Bronchial epithelial cell (primary cell): Measurements from ENCODE around the gene ACBD6. TPM values are rescaled to one million over a fixed set of nuclear protein-coding genes. Genes with fewer than 3 reads are reported as not detected.
A peak's percentile ranks its signal among the peaks of the same experiment; 100 is the strongest.

Source experiments
- DNase-seq: peaks from one replicate; pipeline ENCODE4 v3.0.0-alpha.2; 2010; ENCODE audit warnings: low read depth
- FAIRE-seq: peaks from 2 replicates; lab custom pipeline; 2011; peaks lifted over from hg19 to GRCh38; lab: Jason Lieb, UNC
- H3K27me3 ChIP-seq: 2 replicates; pipeline ENCODE4 v1.5.1; 2011; ENCODE audit warnings: low read length; ENCODE audit not compliant: control insufficient read depth, insufficient read depth
- H3K36me3 ChIP-seq: 2 replicates; pipeline ENCODE4 v1.5.1; 2011; ENCODE audit warnings: low read length; ENCODE audit not compliant: control insufficient read depth, insufficient read depth
- H3K4me3 ChIP-seq: 2 replicates; pipeline ENCODE4 v1.5.1; 2011; ENCODE audit warnings: mild to moderate bottlenecking, low read depth, low read length, control low read depth
- total RNA-seq: library from RNA; depleted of rRNA; stranded (reverse); fragments of >200 nt; gene quantifications from 2 replicates; pipeline ENCODE4 v1.2.1, GENCODE V29; 2014
- TF ChIP-seq, protein P1 (sequence below): IDR thresholded peaks from 2 replicates; pipeline ENCODE4 v1.5.1; 2011; ENCODE audit warnings: mild to moderate bottlenecking, moderate library complexity, low read length, control low read depth, inconsistent platforms; ENCODE audit not compliant: insufficient read depth, severe bottlenecking

Gene ACBD6
- total RNA-seq, 1 donor from 2014 or later, result 118 TPM

- TF ChIP-seq, protein P1, sequence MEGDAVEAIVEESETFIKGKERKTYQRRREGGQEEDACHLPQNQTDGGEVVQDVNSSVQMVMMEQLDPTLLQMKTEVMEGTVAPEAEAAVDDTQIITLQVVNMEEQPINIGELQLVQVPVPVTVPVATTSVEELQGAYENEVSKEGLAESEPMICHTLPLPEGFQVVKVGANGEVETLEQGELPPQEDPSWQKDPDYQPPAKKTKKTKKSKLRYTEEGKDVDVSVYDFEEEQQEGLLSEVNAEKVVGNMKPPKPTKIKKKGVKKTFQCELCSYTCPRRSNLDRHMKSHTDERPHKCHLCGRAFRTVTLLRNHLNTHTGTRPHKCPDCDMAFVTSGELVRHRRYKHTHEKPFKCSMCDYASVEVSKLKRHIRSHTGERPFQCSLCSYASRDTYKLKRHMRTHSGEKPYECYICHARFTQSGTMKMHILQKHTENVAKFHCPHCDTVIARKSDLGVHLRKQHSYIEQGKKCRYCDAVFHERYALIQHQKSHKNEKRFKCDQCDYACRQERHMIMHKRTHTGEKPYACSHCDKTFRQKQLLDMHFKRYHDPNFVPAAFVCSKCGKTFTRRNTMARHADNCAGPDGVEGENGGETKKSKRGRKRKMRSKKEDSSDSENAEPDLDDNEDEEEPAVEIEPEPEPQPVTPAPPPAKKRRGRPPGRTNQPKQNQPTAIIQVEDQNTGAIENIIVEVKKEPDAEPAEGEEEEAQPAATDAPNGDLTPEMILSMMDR, result no peak
- no peaks in the 10 kb centered on the region for H3K27me3 ChIP-seq
- DNase-seq (peak; percentile 43), FAIRE-seq (no peak)
- H3K4me3 ChIP-seq, result no peak overlapping the region
- H3K36me3 ChIP-seq, result no peaks in the 10 kb centered on the region
Observed at GRCh38 chr1:180524160-180524914, 22.0 kb upstream of the ACBD6 start.

GRCh38 chr1:180522213-180522515, 19.8 kb upstream of the ACBD6 start:
- H3K4me3 ChIP-seq, result no peak overlapping the region
- H3K27me3 ChIP-seq, result no peaks in the 10 kb centered on the region
- TF ChIP-seq, protein P1, result no peak
- FAIRE-seq (no peak), DNase-seq (peak; percentile 98)
- H3K36me3 ChIP-seq, result no peaks in the 10 kb centered on the region

DNA sequence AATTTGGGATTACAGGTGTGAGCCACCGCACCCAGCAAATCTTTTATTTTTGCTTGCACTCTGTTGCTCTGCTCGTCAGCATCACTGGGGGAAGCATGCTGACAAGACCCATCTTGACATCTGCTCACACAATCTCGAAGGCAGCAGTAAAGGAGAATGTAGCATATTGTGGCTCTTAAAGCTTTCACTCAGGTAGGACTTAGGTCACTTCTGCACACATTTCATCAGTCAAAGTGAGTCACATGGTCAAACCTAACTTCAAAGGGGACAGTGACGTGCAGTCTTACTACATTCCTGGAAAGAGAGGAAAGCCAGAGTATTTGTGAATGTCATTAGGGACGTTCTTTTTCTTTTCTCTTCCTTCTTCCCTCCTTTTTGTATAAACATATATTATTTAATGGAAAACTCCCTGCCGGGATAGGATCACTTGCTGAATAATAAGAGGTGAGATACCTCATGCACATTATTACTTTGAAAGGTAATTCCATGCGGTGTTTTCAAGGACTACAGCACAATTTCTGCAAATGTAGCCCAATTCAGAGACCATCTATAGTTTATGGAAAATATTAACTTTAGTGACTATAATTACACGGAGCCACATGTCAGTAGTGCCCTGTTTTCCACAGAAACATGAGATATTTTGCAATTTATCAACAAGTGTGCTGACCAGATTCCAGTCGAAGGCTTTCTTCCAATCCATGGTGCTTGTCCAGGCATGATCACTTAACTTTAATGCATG, 19.3 kb upstream of the ACBD6 start:
- peak; percentile 93 for DNase-seq
- Histone ChIP-seq H3K27me3 (no peaks in the 10 kb centered on the region), H3K36me3 (no peaks in the 10 kb centered on the region), H3K4me3 (no peak overlapping the region)
- TF ChIP-seq, protein P1, result no peak
- peak; percentile 58 for FAIRE-seq

- TF ChIP-seq, protein P1, result no peak
- no peaks in the 10 kb centered on the region for H3K27me3 ChIP-seq
- H3K36me3 ChIP-seq, result no peaks in the 10 kb centered on the region
- FAIRE-seq (no peak), DNase-seq (no peak)
- H3K4me3 ChIP-seq, result no peak overlapping the region
Observed at GRCh38 chr1:180519846-180520245, 17.5 kb upstream of the ACBD6 start.

DNA sequence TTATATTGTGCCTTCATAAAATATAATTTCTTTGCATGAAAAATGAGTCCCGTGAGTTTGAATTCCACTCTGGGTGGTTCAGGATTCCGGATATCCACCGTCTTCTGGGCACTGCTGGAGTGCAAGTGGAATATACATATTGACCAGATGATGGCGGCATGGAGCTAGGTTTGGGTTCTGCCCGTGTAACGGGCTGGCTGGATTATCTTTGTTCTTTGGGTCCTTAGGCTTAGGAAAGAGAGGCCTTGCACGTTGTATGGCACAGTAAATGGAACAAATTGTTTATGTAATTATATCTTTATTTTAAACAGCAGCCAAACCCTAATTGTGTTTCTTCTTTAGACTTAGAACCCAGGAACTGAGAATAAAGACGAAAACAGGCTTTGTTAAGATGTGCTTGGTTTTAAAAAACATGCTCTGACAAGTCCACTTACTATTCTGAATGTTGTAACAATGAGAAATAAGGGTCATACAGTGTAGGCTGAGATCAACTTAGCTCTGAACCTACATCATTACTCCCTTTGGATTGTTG, 13.5 kb upstream of the ACBD6 start:
- no peak for FAIRE-seq
- DNase-seq, result peak; percentile 91

More for the DNA sequence above, 13.5 kb upstream of the ACBD6 start:
- H3K27me3 ChIP-seq, result no peaks in the 10 kb centered on the region
- no peaks in the 10 kb centered on the region for H3K36me3 ChIP-seq
- no peak overlapping the region for H3K4me3 ChIP-seq
- TF ChIP-seq, protein P1, result peak; percentile 71
